ENCODE measurements around the gene ETS1.

DNA sequence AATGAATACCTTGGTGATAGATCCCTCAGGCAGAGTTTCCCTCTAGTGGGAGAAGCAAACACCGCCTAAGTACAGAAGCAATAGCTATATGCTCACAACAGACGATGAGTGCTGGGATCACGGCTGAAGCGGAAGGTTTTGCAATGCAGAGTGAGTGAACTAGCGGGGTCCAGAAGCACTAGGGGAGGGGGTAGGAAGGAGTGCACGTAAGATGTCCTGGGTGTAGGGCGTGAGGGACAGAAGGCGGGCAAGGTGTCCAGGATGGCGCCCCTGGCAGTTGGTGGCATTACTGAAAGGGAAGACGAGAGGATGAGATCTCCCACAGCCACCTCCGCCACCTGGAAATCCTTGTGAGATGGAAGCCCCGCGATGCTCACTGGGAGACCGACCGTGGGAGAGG lies 81.0 kb downstream of the ETS1 start:
- TF ChIP-seq MEIS1 (CRISPR knock-in tag; IDR thresholded peaks at IDR 0.05; ENCODE audit: borderline replicate concordance), result no peak
- TF ChIP-seq, protein P1, sequence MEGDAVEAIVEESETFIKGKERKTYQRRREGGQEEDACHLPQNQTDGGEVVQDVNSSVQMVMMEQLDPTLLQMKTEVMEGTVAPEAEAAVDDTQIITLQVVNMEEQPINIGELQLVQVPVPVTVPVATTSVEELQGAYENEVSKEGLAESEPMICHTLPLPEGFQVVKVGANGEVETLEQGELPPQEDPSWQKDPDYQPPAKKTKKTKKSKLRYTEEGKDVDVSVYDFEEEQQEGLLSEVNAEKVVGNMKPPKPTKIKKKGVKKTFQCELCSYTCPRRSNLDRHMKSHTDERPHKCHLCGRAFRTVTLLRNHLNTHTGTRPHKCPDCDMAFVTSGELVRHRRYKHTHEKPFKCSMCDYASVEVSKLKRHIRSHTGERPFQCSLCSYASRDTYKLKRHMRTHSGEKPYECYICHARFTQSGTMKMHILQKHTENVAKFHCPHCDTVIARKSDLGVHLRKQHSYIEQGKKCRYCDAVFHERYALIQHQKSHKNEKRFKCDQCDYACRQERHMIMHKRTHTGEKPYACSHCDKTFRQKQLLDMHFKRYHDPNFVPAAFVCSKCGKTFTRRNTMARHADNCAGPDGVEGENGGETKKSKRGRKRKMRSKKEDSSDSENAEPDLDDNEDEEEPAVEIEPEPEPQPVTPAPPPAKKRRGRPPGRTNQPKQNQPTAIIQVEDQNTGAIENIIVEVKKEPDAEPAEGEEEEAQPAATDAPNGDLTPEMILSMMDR (tag by site-specific recombination; IDR thresholded peaks at IDR 0.05), result no peak
- TF ChIP-seq, protein P2, sequence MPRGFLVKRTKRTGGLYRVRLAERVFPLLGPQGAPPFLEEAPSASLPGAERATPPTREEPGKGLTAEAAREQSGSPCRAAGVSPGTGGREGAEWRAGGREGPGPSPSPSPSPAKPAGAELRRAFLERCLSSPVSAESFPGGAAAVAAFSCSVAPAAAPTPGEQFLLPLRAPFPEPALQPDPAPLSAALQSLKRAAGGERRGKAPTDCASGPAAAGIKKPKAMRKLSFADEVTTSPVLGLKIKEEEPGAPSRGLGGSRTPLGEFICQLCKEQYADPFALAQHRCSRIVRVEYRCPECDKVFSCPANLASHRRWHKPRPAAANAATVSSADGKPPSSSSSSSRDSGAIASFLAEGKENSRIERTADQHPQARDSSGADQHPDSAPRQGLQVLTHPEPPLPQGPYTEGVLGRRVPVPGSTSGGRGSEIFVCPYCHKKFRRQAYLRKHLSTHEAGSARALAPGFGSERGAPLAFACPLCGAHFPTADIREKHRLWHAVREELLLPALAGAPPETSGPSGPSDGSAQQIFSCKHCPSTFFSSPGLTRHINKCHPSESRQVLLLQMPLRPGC (tag by site-specific recombination; IDR thresholded peaks at IDR 0.05), result no peak
- TF ChIP-seq, protein P3, sequence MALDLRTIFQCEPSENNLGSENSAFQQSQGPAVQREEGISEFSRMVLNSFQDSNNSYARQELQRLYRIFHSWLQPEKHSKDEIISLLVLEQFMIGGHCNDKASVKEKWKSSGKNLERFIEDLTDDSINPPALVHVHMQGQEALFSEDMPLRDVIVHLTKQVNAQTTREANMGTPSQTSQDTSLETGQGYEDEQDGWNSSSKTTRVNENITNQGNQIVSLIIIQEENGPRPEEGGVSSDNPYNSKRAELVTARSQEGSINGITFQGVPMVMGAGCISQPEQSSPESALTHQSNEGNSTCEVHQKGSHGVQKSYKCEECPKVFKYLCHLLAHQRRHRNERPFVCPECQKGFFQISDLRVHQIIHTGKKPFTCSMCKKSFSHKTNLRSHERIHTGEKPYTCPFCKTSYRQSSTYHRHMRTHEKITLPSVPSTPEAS (tag by site-specific recombination; IDR thresholded peaks at IDR 0.05), result no peak
- no peak for TF ChIP-seq ZSCAN5A (tag by site-specific recombination; IDR thresholded peaks at IDR 0.05)
- TF ChIP-seq, protein P4, sequence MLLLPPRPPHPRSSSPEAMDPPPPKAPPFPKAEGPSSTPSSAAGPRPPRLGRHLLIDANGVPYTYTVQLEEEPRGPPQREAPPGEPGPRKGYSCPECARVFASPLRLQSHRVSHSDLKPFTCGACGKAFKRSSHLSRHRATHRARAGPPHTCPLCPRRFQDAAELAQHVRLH (tag by site-specific recombination; IDR thresholded peaks at IDR 0.05), result no peak
- no peak for TF ChIP-seq ZSCAN23 (tag by site-specific recombination; IDR thresholded peaks at IDR 0.05)
- no peak for TF ChIP-seq SP3 (tag by site-specific recombination; IDR thresholded peaks at IDR 0.05)
- no peak for TF ChIP-seq ZNF341 (tag by site-specific recombination; IDR thresholded peaks at IDR 0.05; ENCODE audit: low read depth)

All from HEK293 (cell line).